SK-N-SH treated with all-trans-retinoic acid at 6 μM for 48 hours (cell line): Measurements from ENCODE around the gene PDK3.

Experiments used
- ATAC-seq: fragments of 200-7000 bp; cut with Tn5 transposase; 3 replicates; pipeline ENCODE4 v1.9.1; 2020; ENCODE audit warnings: mild to moderate bottlenecking, moderate library complexity
- BACH2 ChIP-seq: fragments of 250-450 bp; sonication (Bioruptor Pico); IDR thresholded peaks from 2 replicates; pipeline ENCODE4 v1.9.0; 2021; ENCODE audit warnings: mild to moderate bottlenecking, borderline replicate concordance
- CREB5 ChIP-seq: fragments of 250-450 bp; sonication (Bioruptor Pico); IDR thresholded peaks from 2 replicates; pipeline ENCODE4 v1.5.1; 2020; ENCODE audit warnings: low read depth, mild to moderate bottlenecking, moderate library complexity
- CSDC2 ChIP-seq: fragments of 250-450 bp; sonication (Bioruptor Pico); IDR thresholded peaks from 2 replicates; pipeline ENCODE4 v1.5.0; 2020; ENCODE audit warnings: mild to moderate bottlenecking, moderate library complexity
- ESRRG ChIP-seq: fragments of 250-450 bp; sonication (Bioruptor Pico); IDR thresholded peaks from 2 replicates; pipeline ENCODE4 v1.6.1; 2021; ENCODE audit warnings: mild to moderate bottlenecking
- GLIS3 ChIP-seq: fragments of 250-450 bp; sonication (Bioruptor Pico); IDR thresholded peaks from 2 replicates; pipeline ENCODE4 v1.5.0; 2020; ENCODE audit warnings: mild to moderate bottlenecking, moderate library complexity
- ISL1 ChIP-seq: fragments of 250-450 bp; sonication (Bioruptor Pico); IDR thresholded peaks from 2 replicates; pipeline ENCODE4 v2.1.2; 2022; ENCODE audit warnings: mild to moderate bottlenecking, moderate library complexity
- OSR1 ChIP-seq: fragments of 250-450 bp; sonication (Bioruptor Pico); IDR thresholded peaks from 2 replicates; pipeline ENCODE4 v1.8.0; 2022; ENCODE audit warnings: moderate library complexity, mild to moderate bottlenecking, inconsistent platforms
- PATZ1 ChIP-seq: fragments of 250-450 bp; sonication (Bioruptor Pico); IDR thresholded peaks from 2 replicates; pipeline ENCODE4 v1.8.0; 2020; ENCODE audit warnings: mild to moderate bottlenecking, moderate library complexity, borderline replicate concordance
- PPARA ChIP-seq: fragments of 250-450 bp; sonication (Bioruptor Pico); IDR thresholded peaks from 2 replicates; pipeline ENCODE4 v1.5.0; 2020; ENCODE audit warnings: mild to moderate bottlenecking, borderline replicate concordance
- RARB ChIP-seq: fragments of 250-450 bp; sonication (Bioruptor Pico); IDR thresholded peaks from 2 replicates; pipeline ENCODE4 v1.8.0; 2021; ENCODE audit warnings: mild to moderate bottlenecking, moderate library complexity
- SNAI2 ChIP-seq: fragments of 250-450 bp; sonication (Bioruptor Pico); IDR thresholded peaks from 2 replicates; pipeline ENCODE4 v1.5.0; 2020; ENCODE audit warnings: mild to moderate bottlenecking, moderate library complexity
- TCF4 ChIP-seq: fragments of 250-450 bp; sonication (Bioruptor Pico); IDR thresholded peaks from 2 replicates; pipeline ENCODE4 v1.8.0; 2021; ENCODE audit warnings: mild to moderate bottlenecking, moderate library complexity, borderline replicate concordance
- TOX ChIP-seq: fragments of 250-450 bp; sonication (Bioruptor Pico); IDR thresholded peaks from 2 replicates; pipeline ENCODE4 v1.8.0; 2021; ENCODE audit warnings: mild to moderate bottlenecking, moderate library complexity, borderline replicate concordance
- TSHZ2 ChIP-seq: fragments of 250-450 bp; sonication (Bioruptor Pico); IDR thresholded peaks from 2 replicates; pipeline ENCODE4 v1.5.0; 2020; ENCODE audit warnings: mild to moderate bottlenecking, moderate library complexity
- ZC3H10 ChIP-seq: fragments of 250-450 bp; sonication (Bioruptor Pico); IDR thresholded peaks from 2 replicates; pipeline ENCODE4 v1.5.1; 2021; ENCODE audit warnings: mild to moderate bottlenecking, moderate library complexity
- ZFP3 ChIP-seq: fragments of 250-450 bp; sonication (Bioruptor Pico); IDR thresholded peaks from 2 replicates; pipeline ENCODE4 v1.5.0; 2020; ENCODE audit warnings: mild to moderate bottlenecking, moderate library complexity
- ZFP30 ChIP-seq: fragments of 450-650 bp; formaldehyde crosslinking; IDR thresholded peaks from 2 replicates; pipeline ENCODE4 v1.5.0; 2022; ENCODE audit warnings: mild to moderate bottlenecking, moderate library complexity
- ZNF565 ChIP-seq: fragments of 450-650 bp; formaldehyde crosslinking; conservative IDR thresholded peaks from 2 replicates; pipeline ENCODE4 v1.5.0; 2020; ENCODE audit warnings: low read depth, mild to moderate bottlenecking, moderate library complexity
- ZNF8 ChIP-seq: fragments of 450-650 bp; formaldehyde crosslinking; IDR thresholded peaks from 2 replicates; pipeline ENCODE4 v1.5.0; 2020; ENCODE audit warnings: mild to moderate bottlenecking, moderate library complexity

The PDK3 gene

GRCh38 chrX:24567169-24567568 lies 102.1 kb downstream of the PDK3 start:
- no peak for TF ChIP-seq BACH2
- no peak for TF ChIP-seq ZFP3
- TF ChIP-seq ZNF8, result no peak
- TF ChIP-seq ZNF565 (CRISPR knock-in tag), result no peak
- TF ChIP-seq TOX (CRISPR knock-in tag), result no peak
- TF ChIP-seq CREB5, result no peak
- no peak for ATAC-seq

GRCh38 chrX:24574743-24575142 lies 109.7 kb downstream of the PDK3 start:
- no peak for ATAC-seq
- TF ChIP-seq ZFP3 (no peak), OSR1 (CRISPR knock-in tag) (no peak), ZFP30 (CRISPR knock-in tag) (no peak), PATZ1 (CRISPR knock-in tag) (no peak), CSDC2 (CRISPR knock-in tag) (no peak), TOX (CRISPR knock-in tag) (no peak), TSHZ2 (CRISPR knock-in tag) (no peak), ESRRG (CRISPR knock-in tag) (no peak), ZC3H10 (CRISPR knock-in tag) (no peak), SNAI2 (CRISPR knock-in tag) (no peak)

- TF ChIP-seq PATZ1 (CRISPR knock-in tag) (no peak), ZNF565 (CRISPR knock-in tag) (no peak), ISL1 (CRISPR knock-in tag) (no peak), SNAI2 (CRISPR knock-in tag) (no peak), ESRRG (CRISPR knock-in tag) (no peak), CREB5 (no peak), ZNF8 (no peak)
- ATAC-seq, result no peak
These were observed 110.4 kb downstream of the PDK3 start for GRCh38 chrX:24575496-24575895.

- no peak for ATAC-seq
- TF ChIP-seq ZC3H10 (CRISPR knock-in tag) (no peak), SNAI2 (CRISPR knock-in tag) (no peak), PPARA (CRISPR knock-in tag) (no peak), OSR1 (CRISPR knock-in tag) (no peak), PATZ1 (CRISPR knock-in tag) (no peak), CSDC2 (CRISPR knock-in tag) (no peak), TCF4 (CRISPR knock-in tag) (no peak), GLIS3 (CRISPR knock-in tag) (no peak), RARB (no peak), ESRRG (CRISPR knock-in tag) (no peak)
These were observed 112.0 kb downstream of the PDK3 start for GRCh38 chrX:24577091-24577490.
